MCF 10A (cell line): ENCODE results near the gene FARP1. TPM values are rescaled to one million over a fixed set of nuclear protein-coding genes. Genes with fewer than 3 reads are reported as not detected.

ENCODE experiments used
- BruUV-seq: library from RNA; stranded (reverse); fragments of 400-500 nt; replicated peaks from 2 replicates; lab custom pipeline; 2021; lab: Mats Ljungman, UMichigan
- CTCF ChIA-PET: fragments of 300-600 bp; sonication (Branson Sonifier 250); formaldehyde crosslinking; extraction: SDS; loops from one replicate; lab custom pipeline; 2021; ENCODE audit warnings: antibody characterized with exemption, inconsistent platforms; lab: Yijun Ruan, JAX
- POLR2A ChIA-PET: fragments of 300-600, 350-650 bp; sonication (Branson Sonifier 250); formaldehyde crosslinking; extraction: SDS; loops from one replicate; lab custom pipeline; 2020; ENCODE audit warnings: antibody characterized with exemption, inconsistent platforms; lab: Yijun Ruan, JAX
- DNase-seq: peaks from one replicate; pipeline ENCODE4 v3.0.0-alpha.2; 2018; ENCODE audit not compliant: unreplicated experiment
- H3K27ac Mint-ChIP-seq: one replicate; pipeline ENCODE4 v1.8.0; 2022; ENCODE audit warnings: mild to moderate bottlenecking, low read depth, mixed read lengths; ENCODE audit not compliant: unreplicated experiment
- H3K27me3 Mint-ChIP-seq: one replicate; pipeline ENCODE4 v1.8.0; 2022; ENCODE audit warnings: mixed read lengths; ENCODE audit not compliant: insufficient read depth, unreplicated experiment
- H3K36me3 Mint-ChIP-seq: one replicate; pipeline ENCODE4 v1.8.0; 2022; ENCODE audit warnings: mild to moderate bottlenecking, moderate library complexity, mixed read lengths; ENCODE audit not compliant: insufficient read depth, unreplicated experiment
- H3K4me1 Mint-ChIP-seq: one replicate; pipeline ENCODE4 v1.8.0; 2022; ENCODE audit warnings: mixed read lengths; ENCODE audit not compliant: insufficient read depth, unreplicated experiment
- H3K4me3 Mint-ChIP-seq: one replicate; pipeline ENCODE4 v1.8.0; 2022; ENCODE audit warnings: mild to moderate bottlenecking, moderate library complexity, mixed read lengths; ENCODE audit not compliant: unreplicated experiment
- H3K9me3 Mint-ChIP-seq: one replicate; pipeline ENCODE4 v1.8.0; 2022; ENCODE audit warnings: mixed read lengths; ENCODE audit not compliant: unreplicated experiment
- intact Hi-C: fragments of 100-400 bp; cut with micrococcal nuclease; formaldehyde crosslinking; loops from 2 replicates; pipeline ENCODE4 v1.14.1; 2022
- total RNA-seq: library from RNA; stranded (reverse); gene quantifications from 2 replicates; pipeline ENCODE4 v1.2.3, GENCODE V29; 2022
- TF ChIP-seq, protein P1 (sequence below): fragments of 200-600 bp; IDR thresholded peaks from one replicate; pipeline ENCODE4 v1.8.0; 2022; ENCODE audit warnings: antibody characterized with exemption, mild to moderate bottlenecking; ENCODE audit not compliant: unreplicated experiment

FARP1 gene
- total RNA-seq, 1 experiment from 2014 or later: 30.1 TPM

DNA sequence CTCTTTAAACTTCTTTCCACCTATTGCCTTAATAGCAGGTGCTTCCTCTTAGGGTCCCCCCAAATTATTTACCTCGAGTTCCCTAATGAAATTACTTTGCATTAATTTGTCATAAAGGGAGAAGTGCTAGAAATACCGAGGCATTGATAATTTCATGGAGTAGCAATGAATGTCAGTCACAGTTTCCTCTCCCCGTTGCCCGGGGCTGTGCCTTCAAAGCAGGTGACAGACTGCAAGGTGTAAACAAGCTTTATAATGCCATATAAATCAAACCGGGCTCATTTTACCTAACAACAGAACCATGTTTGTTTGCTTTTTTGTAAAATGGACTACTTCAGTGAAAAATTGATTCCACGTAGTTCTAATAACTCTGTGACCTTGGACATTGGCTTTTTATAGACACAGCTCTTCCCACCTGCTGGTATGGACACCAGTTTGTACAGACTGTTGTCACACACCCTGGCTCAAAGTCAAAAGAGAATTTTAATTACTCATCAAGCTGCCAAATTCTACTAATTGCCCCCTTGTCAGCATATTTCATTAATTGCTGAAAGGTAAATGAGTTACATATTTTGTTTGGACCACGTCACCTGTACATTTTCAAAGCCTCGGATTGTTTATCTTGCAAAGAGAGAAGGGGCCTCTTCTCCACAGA, 262.9 kb downstream of the FARP1 start:
- intact Hi-C loops: no loop called here
- CTCF ChIA-PET: interaction anchor here (0.9 kb wide), 1 partner anchor 271 kb away, joined by 3 read pairs; no protein-coding TSS in a partner anchor
- Mint-ChIP-seq H3K4me3 (no peak overlapping the region), H3K4me1 (no peaks in the 10 kb centered on the region), H3K27me3 (no peaks in the 10 kb centered on the region), H3K36me3 (no peaks in the 10 kb centered on the region), H3K27ac (no peak overlapping the region), H3K9me3 (no peaks in the 10 kb centered on the region)
- POLR2A ChIA-PET: no interaction called here
- BruUV-seq: no TSS peak
- no peak for DNase-seq
- TF ChIP-seq, protein P1, sequence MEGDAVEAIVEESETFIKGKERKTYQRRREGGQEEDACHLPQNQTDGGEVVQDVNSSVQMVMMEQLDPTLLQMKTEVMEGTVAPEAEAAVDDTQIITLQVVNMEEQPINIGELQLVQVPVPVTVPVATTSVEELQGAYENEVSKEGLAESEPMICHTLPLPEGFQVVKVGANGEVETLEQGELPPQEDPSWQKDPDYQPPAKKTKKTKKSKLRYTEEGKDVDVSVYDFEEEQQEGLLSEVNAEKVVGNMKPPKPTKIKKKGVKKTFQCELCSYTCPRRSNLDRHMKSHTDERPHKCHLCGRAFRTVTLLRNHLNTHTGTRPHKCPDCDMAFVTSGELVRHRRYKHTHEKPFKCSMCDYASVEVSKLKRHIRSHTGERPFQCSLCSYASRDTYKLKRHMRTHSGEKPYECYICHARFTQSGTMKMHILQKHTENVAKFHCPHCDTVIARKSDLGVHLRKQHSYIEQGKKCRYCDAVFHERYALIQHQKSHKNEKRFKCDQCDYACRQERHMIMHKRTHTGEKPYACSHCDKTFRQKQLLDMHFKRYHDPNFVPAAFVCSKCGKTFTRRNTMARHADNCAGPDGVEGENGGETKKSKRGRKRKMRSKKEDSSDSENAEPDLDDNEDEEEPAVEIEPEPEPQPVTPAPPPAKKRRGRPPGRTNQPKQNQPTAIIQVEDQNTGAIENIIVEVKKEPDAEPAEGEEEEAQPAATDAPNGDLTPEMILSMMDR: no peak

GRCh38 chr13:98406427-98406826, 263.5 kb downstream of the FARP1 start:
- no TSS peak for BruUV-seq
- ChIA-PET CTCF (interaction anchor here (0.9 kb wide), 1 partner anchor 271 kb away, joined by 3 read pairs; no protein-coding TSS in a partner anchor), POLR2A (no interaction called here)
- TF ChIP-seq, protein P1: no peak
- intact Hi-C loops: no loop called here
- Mint-ChIP-seq H3K9me3 (no peaks in the 10 kb centered on the region), H3K4me1 (no peaks in the 10 kb centered on the region), H3K4me3 (no peak overlapping the region), H3K27ac (no peak overlapping the region), H3K36me3 (no peaks in the 10 kb centered on the region), H3K27me3 (no peaks in the 10 kb centered on the region)
- DNase-seq: no peak

DNA sequence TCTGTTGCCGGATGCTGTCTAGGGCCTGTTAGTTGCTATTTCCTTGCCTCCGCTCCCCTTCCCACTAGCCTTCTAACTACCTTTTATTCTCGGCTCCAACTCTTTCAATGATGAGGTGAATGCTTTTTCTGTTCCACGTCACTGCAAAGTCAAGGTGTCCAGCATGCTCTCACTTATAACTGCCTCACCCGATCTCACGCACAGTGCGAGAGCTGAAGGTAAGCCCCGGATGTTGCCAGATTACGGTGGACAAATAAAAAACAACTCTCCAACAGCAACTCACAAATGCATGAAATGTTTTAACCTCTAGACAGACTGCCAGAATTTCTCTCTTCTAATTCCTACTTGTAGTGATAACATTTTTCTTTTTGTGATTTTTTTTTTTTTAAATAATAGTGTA, 264.1 kb downstream of the FARP1 start:
- BruUV-seq: no TSS peak
- TF ChIP-seq, protein P1: no peak
- Mint-ChIP-seq H3K36me3 (no peaks in the 10 kb centered on the region), H3K27ac (no peak overlapping the region), H3K9me3 (no peaks in the 10 kb centered on the region), H3K4me3 (no peak overlapping the region), H3K27me3 (no peaks in the 10 kb centered on the region), H3K4me1 (no peaks in the 10 kb centered on the region)
- DNase-seq: no peak
- ChIA-PET CTCF (no interaction called here), POLR2A (no interaction called here)
- intact Hi-C loops: no loop called here

DNA sequence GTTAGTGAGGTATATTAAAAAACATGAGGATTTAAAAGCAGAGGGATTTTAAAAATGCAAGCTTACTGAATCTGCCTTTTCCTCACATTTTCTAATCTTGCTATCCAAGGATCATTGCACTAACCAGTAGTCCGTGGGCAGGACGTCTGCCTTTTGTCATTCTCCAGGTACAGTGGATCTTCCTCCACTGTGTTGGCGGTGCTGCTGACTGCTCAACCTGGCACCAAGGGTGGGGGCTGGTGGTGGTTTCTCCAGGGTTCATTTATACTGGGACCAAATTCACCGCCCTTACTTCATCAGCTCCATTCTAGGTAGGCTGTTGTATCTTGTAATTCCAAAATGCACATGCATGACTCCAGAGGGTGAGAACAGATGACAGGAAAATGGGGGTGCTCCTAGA, 264.7 kb downstream of the FARP1 start:
- no TSS peak for BruUV-seq
- CTCF ChIA-PET: interaction anchor here (0.7 kb wide), 1 partner anchor 547 kb away, joined by 3 read pairs; no protein-coding TSS in a partner anchor
- DNase-seq: no peak
- POLR2A ChIA-PET: no interaction called here
- H3K4me1 Mint-ChIP-seq: no peaks in the 10 kb centered on the region
- TF ChIP-seq, protein P1: no peak
- no peaks in the 10 kb centered on the region for H3K9me3 Mint-ChIP-seq
- H3K4me3 Mint-ChIP-seq: no peak overlapping the region
- intact Hi-C loops: no loop called here
- no peaks in the 10 kb centered on the region for H3K27me3 Mint-ChIP-seq
- H3K27ac Mint-ChIP-seq: no peak overlapping the region
- H3K36me3 Mint-ChIP-seq: no peaks in the 10 kb centered on the region
